RWPE2 (cell line): Measurements from ENCODE around the gene ACE.

Experiments
- ATAC-seq: fragments of 200-7000 bp; cut with Tn5 transposase; 3 replicates; pipeline ENCODE4 v1.9.1; 2021; ENCODE audit warnings: low read depth
- DNase-seq: peaks from one replicate; pipeline ENCODE4 v3.0.0-alpha.2; 2020; ENCODE audit warnings: low spot score
- H3K27ac ChIP-seq: fragments of 450-650 bp; 2 replicates; pipeline ENCODE4 v1.5.1; 2017; ENCODE audit warnings: mild to moderate bottlenecking; ENCODE audit not compliant: poor library complexity, severe bottlenecking
- H3K27me3 ChIP-seq: fragments of 250-450 bp; sonication (Bioruptor Pico); 2 replicates; pipeline ENCODE4 v1.5.1; 2021; ENCODE audit warnings: mild to moderate bottlenecking, moderate library complexity; ENCODE audit not compliant: insufficient read depth, poor library complexity, severe bottlenecking
- H3K36me3 ChIP-seq: fragments of 250-450 bp; sonication (Bioruptor Pico); 2 replicates; pipeline ENCODE4 v1.5.1; 2020; ENCODE audit warnings: low read depth, mild to moderate bottlenecking, moderate library complexity
- H3K4me1 ChIP-seq: fragments of 250-450 bp; sonication (Bioruptor Pico); 2 replicates; pipeline ENCODE4 v1.5.1; 2021; ENCODE audit warnings: mild to moderate bottlenecking, moderate library complexity; ENCODE audit not compliant: insufficient read depth, poor library complexity, severe bottlenecking
- H3K4me3 ChIP-seq: fragments of 250-450 bp; sonication (Bioruptor Pico); 2 replicates; pipeline ENCODE4 v1.5.1; 2021; ENCODE audit warnings: mild to moderate bottlenecking, moderate library complexity; ENCODE audit not compliant: severe bottlenecking
- H3K9me3 ChIP-seq: fragments of 250-450 bp; sonication (Bioruptor Pico); 2 replicates; pipeline ENCODE4 v1.5.1; 2021; ENCODE audit warnings: mild to moderate bottlenecking, moderate library complexity; ENCODE audit not compliant: severe bottlenecking
- CTCF ChIP-seq: fragments of 450-650 bp; IDR thresholded peaks from one replicate; pipeline ENCODE4 v1.5.1; 2017; ENCODE audit warnings: mild to moderate bottlenecking, moderate library complexity; ENCODE audit not compliant: poor library complexity, severe bottlenecking

ACE gene

DNA sequence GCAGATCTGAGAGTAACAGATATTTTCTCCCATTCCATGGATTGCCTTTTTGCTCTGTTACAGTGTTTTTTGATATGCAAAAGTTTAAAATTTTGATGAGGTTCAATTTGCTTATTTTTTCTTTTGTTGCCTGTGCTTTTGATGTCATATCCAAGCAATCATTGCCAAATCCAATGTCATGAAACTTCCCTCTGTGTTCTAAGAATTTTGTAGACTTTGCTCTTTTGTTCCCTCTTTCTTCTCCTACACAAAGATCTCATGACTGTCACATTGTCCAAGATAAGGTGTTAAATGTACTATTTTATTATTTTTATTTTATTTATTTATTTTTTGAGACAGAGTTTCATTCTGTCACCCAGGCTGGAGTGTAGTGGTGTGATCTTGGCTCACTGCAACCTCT is 27.4 kb downstream of the ACE start:
- no peak for DNase-seq
- H3K27me3 ChIP-seq, result peaks cover 32% of the 10 kb centered on the region
- TF ChIP-seq CTCF, result no peak
- no peaks in the 10 kb centered on the region for H3K36me3 ChIP-seq
- no peaks in the 10 kb centered on the region for H3K4me1 ChIP-seq
- no peaks in the 10 kb centered on the region for H3K9me3 ChIP-seq
- no peak for ATAC-seq
- H3K4me3 ChIP-seq, result no peak overlapping the region
- H3K27ac ChIP-seq, result no peak overlapping the region

- ATAC-seq (no peak), DNase-seq (no peak)
- no peak for TF ChIP-seq CTCF
- H3K4me1 ChIP-seq, result no peaks in the 10 kb centered on the region
- no peak overlapping the region for H3K4me3 ChIP-seq
- H3K9me3 ChIP-seq, result no peaks in the 10 kb centered on the region
- peaks cover 32% of the 10 kb centered on the region for H3K27me3 ChIP-seq
- no peak overlapping the region for H3K27ac ChIP-seq
- H3K36me3 ChIP-seq, result no peaks in the 10 kb centered on the region
Observed at GRCh38 chr17:63505341-63505740, 28.5 kb downstream of the ACE start.

GRCh38 chr17:63506627-63507026 is 29.8 kb downstream of the ACE start:
- Histone ChIP-seq H3K36me3 (no peaks in the 10 kb centered on the region), H3K27me3 (peaks cover 32% of the 10 kb centered on the region), H3K4me1 (no peaks in the 10 kb centered on the region), H3K27ac (no peak overlapping the region), H3K9me3 (no peaks in the 10 kb centered on the region), H3K4me3 (no peak overlapping the region)
- TF ChIP-seq CTCF, result no peak
- DNase-seq (no peak), ATAC-seq (no peak)

DNA sequence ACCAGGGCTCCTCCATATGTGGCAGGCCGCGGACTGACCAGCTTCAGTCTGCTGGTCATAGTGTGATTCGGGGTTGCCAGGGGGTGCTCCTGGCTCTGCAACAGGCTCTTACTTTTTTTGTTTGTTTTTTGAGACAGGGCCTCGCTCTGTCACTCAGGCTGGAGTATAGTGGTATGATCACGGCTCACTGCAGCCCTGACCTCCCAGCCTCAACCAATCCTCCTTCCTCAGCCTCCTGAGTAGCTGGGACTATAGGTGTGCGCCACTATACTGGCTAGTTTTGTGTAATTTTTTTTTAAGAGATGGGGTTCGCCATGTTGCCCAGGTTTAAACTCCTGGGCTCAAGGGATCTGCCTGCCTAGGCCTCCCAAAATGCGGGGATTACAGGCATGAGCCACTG is 34.5 kb downstream of the ACE start:
- no peak overlapping the region for H3K4me3 ChIP-seq
- TF ChIP-seq CTCF, result no peak
- H3K27me3 ChIP-seq, result no peaks in the 10 kb centered on the region
- no peak overlapping the region for H3K27ac ChIP-seq
- ATAC-seq, result no peak
- H3K4me1 ChIP-seq, result no peaks in the 10 kb centered on the region
- no peak for DNase-seq
- H3K9me3 ChIP-seq, result no peaks in the 10 kb centered on the region
- H3K36me3 ChIP-seq, result no peaks in the 10 kb centered on the region

DNA sequence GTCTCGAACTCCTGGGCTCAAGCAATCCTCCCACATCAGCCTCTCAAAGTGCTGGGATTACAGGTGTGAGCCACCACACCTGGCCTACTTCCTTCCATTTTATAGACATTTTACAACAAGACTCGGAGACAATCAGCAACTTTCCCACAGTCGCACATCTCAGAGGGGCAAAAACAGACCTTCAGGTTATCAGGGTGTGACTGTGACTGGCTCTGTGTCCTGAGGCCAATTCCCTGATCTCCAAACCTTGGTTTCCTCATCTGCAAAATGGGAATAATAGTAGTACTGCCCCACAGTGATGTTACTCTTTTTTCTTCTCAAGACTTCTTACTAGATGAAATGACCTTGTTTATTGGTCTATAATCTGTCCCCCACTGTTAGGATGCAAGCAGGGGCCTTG is 35.5 kb downstream of the ACE start:
- no peaks in the 10 kb centered on the region for H3K9me3 ChIP-seq
- H3K4me1 ChIP-seq, result no peaks in the 10 kb centered on the region
- no peak overlapping the region for H3K27ac ChIP-seq
- no peaks in the 10 kb centered on the region for H3K36me3 ChIP-seq
- no peak for TF ChIP-seq CTCF
- ATAC-seq (no peak), DNase-seq (no peak)
- no peak overlapping the region for H3K4me3 ChIP-seq
- no peaks in the 10 kb centered on the region for H3K27me3 ChIP-seq
